Hematopoietic multipotent progenitor cell (in vitro differentiated cells): ENCODE results near the gene COMT. TPM values are rescaled to one million over a fixed set of nuclear protein-coding genes. Genes with fewer than 3 reads are reported as not detected.

Experiments
- DNase-seq, 3 donors: peaks; one replicate each; pipeline ENCODE4 v3.0.0-alpha.2; 2011 to 2015; ENCODE audit warnings: low read depth in 2 of 3, low spot score in 2 of 3
- total RNA-seq: library from RNA; depleted of rRNA; stranded (reverse); fragments of >200 nt; gene quantifications from one replicate; pipeline ENCODE4 v1.2.3, GENCODE V29; 2012

The COMT gene
- total RNA-seq, 1 donor: 416 TPM

GRCh38 chr22:19991645-19992451 is 50.3 kb downstream of the COMT start:
- DNase-seq: no peak

GRCh38 chr22:19992481-19992911 is 50.9 kb downstream of the COMT start:
- no peak for DNase-seq

GRCh38 chr22:19992921-19993355 is 51.4 kb downstream of the COMT start:
- no peak for DNase-seq

DNA sequence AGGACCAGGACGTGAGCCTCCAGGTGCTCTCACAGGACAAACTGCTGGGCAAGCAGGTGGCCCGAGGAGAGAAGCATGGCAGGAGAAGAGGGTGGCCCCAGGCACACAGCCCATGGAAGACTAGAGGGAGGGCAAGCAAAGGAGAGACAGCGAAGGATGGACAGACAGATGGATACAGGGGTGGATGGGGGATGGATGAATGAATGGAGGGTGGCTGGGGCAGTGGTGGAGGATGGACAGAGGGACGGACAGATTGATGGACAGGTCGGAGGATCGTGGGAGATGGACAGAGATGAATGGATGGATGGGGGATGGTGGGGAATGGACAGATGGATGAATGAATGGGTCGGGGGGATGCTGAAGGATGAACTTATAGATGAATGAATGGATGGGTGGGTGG is 52.4 kb downstream of the COMT start:
- no peak for DNase-seq

DNA sequence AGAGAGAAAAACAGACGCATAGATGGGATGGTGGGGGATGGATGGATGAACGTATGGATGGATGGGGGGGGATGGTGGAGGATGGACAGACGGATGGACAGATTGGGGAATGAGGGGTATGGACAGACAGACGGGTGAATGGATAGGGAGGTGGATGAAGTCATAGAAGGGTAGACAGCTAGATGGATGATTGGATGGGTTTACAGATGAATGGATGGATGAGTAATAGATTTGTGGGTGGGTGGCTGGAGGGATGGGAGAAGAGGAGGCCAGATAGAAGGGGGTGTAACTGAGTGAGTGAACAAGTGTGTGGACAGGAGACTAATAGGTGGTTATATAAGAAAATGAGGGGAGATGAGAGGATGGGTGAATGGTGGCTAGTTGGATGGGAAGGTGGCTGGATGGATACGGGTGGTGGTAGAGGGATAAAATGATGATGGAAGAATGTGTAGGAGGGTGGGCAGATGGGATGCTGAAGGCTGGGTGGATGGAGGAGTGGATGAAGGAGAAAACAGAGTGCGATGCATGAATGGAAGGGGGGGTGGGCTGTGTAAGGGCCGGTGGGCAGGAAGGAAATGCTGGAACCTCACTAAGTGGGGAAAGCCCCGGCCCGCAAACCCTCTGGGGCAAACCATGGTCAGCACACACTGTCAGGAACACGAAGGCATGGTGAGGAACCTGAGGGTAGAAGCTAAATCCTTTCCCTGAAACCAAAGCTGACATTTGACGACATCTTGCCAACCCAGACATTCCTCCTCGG is 53.5 kb downstream of the COMT start:
- no peak for DNase-seq

- no peak for DNase-seq
These were observed 54.2 kb downstream of the COMT start for GRCh38 chr22:19995611-19996339.

DNA sequence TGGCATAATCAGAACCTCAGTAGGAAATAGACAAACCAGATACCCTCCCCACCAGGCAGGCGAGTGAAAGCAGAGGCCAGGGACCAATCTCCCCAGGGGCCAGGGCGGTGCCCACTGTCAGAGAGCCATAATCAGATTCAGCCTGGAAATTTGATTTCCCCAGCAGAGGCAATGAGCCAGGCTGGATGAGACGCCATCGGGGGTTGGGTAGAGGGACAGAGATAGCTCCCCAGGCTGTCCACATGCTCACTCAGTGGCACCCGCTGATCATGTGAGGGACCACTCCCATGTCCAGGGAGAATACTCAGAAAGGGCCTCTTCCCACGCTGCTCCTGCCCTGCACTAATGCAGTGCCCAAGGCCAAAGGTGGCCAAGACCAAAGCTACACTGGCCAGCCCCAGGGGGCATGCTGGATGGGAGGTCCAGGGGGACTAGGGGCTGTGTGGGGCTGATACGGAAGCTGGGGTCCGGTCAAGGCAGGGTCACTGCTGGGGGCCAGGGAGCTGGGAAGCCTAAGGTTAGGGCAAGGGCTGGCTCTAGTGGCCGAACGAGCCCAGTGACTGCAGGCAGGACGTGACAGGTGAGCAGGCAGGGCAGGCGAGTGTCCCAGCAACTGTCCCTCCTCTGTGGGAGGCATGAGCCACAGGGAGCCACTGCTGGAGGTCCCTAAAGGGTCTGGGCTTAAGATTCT is 55.3 kb downstream of the COMT start:
- no peak for DNase-seq

DNA sequence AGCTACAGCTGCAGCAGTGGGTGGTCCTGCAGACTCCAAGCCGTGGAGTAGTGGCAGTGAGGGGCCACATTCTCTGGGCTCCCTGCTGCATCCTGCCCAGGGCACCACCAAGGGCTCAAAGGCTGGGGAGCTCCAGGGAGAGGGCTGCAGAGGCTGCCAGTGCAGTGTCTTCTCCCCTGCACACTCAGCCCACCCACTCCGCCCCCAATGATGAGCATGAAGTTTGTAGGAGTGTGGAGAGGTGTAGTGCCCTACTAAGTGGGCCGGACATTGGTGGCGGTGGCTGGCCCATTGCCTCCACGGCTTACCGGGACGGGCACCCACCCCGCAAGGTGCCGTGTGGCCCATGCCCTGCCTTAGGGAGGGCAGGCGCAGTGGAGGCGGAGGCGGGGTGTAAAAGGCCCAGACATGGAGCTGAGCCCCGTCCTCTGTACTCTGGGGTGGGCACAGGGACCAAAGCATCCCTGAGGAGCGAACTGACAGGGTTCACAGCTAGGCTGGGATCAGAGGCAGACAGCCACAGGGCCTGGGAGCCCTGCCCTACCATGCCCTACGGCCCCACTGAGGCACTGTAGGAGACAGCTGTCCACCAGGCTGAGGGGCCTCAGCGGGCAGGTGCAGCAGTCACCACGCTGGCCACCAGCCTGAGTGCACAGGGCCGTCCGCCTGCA is 56.1 kb downstream of the COMT start:
- no peak for DNase-seq

DNA sequence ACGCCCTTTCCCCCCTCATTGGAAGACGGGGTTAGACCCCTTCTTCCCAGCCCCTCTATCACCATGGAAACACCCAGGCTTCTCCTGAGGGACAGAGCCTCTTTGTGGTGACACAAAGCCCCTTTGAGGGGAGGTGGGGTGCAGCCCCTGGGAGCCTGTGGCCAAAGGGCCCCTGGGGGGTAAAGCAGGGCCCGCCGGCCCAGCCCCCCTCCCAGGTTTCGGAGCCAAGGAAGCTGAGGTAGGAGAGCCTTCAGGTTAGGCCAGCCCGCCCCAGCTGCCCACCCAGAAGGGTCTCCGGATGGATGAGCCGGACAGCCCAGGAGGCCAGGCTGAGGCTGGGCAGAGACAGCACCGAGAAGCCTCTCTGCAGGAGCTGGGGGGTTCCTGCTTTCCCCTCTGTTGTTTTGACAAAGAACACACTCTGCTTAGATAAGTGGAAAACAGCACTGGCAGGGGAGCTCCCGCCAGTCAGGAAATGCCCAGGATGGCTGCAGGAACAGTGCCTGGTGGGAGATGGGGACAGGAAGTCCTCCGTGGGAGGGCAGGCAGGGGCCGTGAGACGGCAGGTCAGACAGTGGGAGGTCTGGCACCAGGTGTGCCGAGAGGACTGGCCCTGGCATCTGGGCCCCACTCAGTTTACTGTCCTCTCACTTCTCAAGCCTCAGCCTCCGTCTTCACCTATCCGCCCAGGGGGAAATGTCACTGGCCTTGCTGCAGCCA is 56.8 kb downstream of the COMT start:
- no peak for DNase-seq

GRCh38 chr22:19998991-19999820 is 57.6 kb downstream of the COMT start:
- DNase-seq: no peak

- no peak for DNase-seq
These were observed 58.9 kb downstream of the COMT start for GRCh38 chr22:20000246-20001081.

DNA sequence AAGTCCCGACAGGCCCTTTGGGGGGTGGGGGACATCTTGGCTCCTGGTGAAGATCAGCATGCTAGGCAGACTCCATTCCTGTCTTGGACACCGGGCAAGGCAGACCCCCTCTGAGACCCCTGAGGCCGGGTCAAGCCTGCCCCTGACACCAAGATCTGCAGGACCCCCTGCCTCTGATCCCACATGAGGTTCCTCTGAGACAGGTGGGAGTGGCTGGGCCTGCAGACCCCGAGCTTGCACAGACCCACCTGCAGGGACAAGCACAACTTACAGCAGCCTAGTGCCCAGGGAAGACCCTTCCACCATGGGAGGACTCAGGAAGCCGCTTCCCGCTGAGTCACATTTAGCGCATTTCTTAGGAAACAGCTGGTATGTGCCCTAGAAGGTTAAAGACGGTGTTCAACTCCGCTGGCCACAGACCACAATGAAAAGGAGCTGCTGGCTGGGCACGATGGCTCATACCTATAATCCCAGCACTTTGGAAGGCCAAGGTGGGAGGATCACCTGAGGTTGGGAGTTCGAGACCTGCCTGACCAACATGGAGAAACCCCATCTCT is 59.6 kb downstream of the COMT start:
- peak in 1 of 3 donors; percentile 69 for DNase-seq

- DNase-seq: no peak
These were observed 60.6 kb downstream of the COMT start for GRCh38 chr22:20002128-20002527.

DNA sequence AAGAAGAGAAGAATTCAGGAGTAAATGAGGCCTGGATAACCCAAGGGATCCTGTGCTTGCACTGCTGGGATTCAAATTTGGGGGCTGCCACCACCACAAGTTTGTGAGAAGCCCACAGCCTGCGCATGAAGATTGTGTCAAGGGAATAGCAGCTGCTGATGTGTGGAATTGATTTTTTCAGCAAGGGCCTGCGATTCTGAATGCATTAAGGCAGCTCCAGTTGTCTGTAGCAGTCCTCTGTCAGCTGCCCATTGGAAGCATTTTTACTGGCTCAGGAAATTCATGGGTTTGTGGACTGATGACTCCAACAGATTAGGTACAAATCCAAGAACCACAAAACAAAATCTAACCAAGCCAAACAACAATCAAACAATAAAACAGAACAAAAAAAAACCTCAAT is 61.1 kb downstream of the COMT start:
- DNase-seq: no peak

- no peak for DNase-seq
These were observed 61.7 kb downstream of the COMT start for GRCh38 chr22:20003304-20003703.

GRCh38 chr22:20004464-20004863 is 62.9 kb downstream of the COMT start:
- no peak for DNase-seq

GRCh38 chr22:20008221-20008995 is 66.8 kb downstream of the COMT start:
- DNase-seq: no peak
